Measurements from ENCODE around the gene FNDC5. TPM values are rescaled to one million over a fixed set of nuclear protein-coding genes. Genes with fewer than 3 reads are reported as not detected.

The FNDC5 gene
- total RNA-seq (2022) (0.15 TPM in 1 of 2 replicates, not detected in the other), Bru-seq, nascent RNA (not detected), BruChase-seq, experiment 1, labeled RNA remaining after a 6-hour chase (percentile 7 among the genes with signal in this experiment), BruChase-seq, experiment 2, labeled RNA remaining after a 2-hour chase (not detected)
- long read RNA-seq = 0 reads

- Mint-ChIP-seq H3K9me3 (ENCODE audit: low read depth, unreplicated experiment) (no peaks in the 10 kb centered on the region), H3K27me3 (ENCODE audit: unreplicated experiment) (peaks cover 63% of the 10 kb centered on the region), H3K4me3 (ENCODE audit: low read depth, unreplicated experiment) (peak within 1 kb of the TSS; percentile 60), H3K4me1 (ENCODE audit: low read depth, unreplicated experiment) (peaks cover 13% of the 10 kb centered on the region), H3K36me3 (ENCODE audit: insufficient read depth, unreplicated experiment) (peaks cover 19% of the 10 kb centered on the region), H3K27ac (ENCODE audit: unreplicated experiment) (no peak within 1 kb of the TSS)
- intact Hi-C loops (cut with micrococcal nuclease; ENCODE audit: unreplicated experiment) = loop anchor here (10.0 kb wide), 1 partner anchor 466 kb away; no protein-coding TSS in a partner anchor
- DNase-seq = peak; percentile 41
- no peak for TF ChIP-seq CTCF (IDR thresholded peaks at IDR 0.05; ENCODE audit: unreplicated experiment)
- CTCF ChIA-PET = interaction anchor here (1.0 to 1.5 kb wide), 2 partner anchors 162 to 210 kb away, joined by 4 read pairs; partner anchors contain the start of gene AZIN2
- BruUV-seq (replicated peaks) = no TSS peak
Observed at GRCh38 chr1:32870615-32871363, at the start of gene FNDC5. Gene FNDC5 (minus strand): TSS chr1:32870912.

DNA sequence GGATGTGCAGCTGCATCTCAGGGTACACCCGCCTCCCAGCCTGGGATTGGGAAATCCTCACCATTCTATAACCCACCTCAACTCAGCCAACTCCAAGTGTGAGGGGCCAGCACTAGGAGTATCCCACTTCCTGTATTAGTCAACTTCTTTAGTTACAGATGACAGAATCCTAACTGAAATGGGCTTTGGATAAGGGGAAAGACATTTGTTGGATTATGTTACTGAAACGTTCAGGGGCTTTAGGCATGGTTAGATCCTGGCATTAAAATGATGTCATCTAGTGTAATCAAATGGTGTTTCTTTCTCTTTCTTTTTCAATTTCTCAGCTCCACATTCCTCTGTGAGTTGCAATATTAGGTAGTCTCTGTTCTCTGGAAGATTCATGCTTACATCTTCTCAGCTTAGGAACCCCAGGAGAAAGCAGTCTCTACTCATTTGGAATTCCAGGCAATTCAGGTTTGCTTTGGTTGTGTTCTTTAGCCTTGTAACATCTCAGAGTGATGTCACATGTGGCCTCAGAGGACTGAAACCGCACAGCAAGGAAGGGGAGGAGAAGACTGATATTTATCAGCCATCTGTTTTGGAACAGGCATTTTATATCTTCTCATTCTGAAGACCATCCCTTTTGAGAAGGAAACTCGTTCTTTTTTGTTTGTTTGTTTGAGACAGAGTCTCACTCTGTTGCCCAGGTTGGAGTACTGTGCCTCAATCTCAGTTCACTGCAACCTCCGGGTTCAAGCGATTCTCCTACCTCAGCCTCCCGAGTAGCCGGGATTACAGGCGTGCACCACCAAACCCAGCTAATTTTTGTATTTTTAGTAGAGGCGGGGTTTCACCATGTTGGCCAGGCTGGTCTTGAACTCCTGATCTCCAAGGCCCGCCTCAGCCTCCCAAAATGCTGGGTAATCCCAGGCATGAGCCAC is 49.4 kb upstream of the FNDC5 start:
- no peak overlapping the region for H3K27ac Mint-ChIP-seq (ENCODE audit: unreplicated experiment)
- no peak overlapping the region for H3K4me3 Mint-ChIP-seq (ENCODE audit: low read depth, unreplicated experiment)
- intact Hi-C loops (cut with micrococcal nuclease; ENCODE audit: unreplicated experiment) = no loop called here
- peaks cover 17% of the 10 kb centered on the region for H3K4me1 Mint-ChIP-seq (ENCODE audit: low read depth, unreplicated experiment)
- no peak for DNase-seq
- H3K27me3 Mint-ChIP-seq (ENCODE audit: unreplicated experiment) = peaks cover 22% of the 10 kb centered on the region
- no peaks in the 10 kb centered on the region for H3K36me3 Mint-ChIP-seq (ENCODE audit: insufficient read depth, unreplicated experiment)
- no peak for TF ChIP-seq CTCF (IDR thresholded peaks at IDR 0.05; ENCODE audit: unreplicated experiment)
- BruUV-seq (replicated peaks) = no TSS peak
- CTCF ChIA-PET = interaction anchor here (0.9 kb wide), 1 partner anchor 34 kb away, joined by 3 read pairs; no protein-coding TSS in a partner anchor
- H3K9me3 Mint-ChIP-seq (ENCODE audit: low read depth, unreplicated experiment) = no peaks in the 10 kb centered on the region

DNA sequence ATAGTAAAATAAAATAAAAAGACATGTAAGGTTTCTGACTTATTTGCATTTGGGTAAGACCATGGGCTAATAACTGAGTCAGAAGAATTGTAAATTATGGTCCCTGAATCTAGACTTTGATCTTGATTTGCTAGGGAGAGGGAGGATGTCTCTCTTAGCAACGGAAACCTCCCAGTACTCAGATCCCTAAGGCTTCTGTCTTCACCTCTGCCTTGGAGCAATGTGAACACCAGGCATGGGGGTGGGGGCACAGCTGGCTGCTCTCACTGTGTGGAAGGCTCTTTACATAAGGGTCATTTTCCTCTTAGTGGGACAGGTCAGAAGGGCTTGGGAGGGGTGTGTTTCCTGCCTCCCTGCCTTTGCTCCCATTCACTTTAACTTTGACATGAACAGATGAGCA is 47.5 kb upstream of the FNDC5 start:
- H3K27ac Mint-ChIP-seq (ENCODE audit: unreplicated experiment) = no peak overlapping the region
- peaks cover 8% of the 10 kb centered on the region for H3K4me1 Mint-ChIP-seq (ENCODE audit: low read depth, unreplicated experiment)
- no TSS peak for BruUV-seq (replicated peaks)
- no peaks in the 10 kb centered on the region for H3K9me3 Mint-ChIP-seq (ENCODE audit: low read depth, unreplicated experiment)
- no peak overlapping the region for H3K4me3 Mint-ChIP-seq (ENCODE audit: low read depth, unreplicated experiment)
- TF ChIP-seq CTCF (IDR thresholded peaks at IDR 0.05; ENCODE audit: unreplicated experiment) = no peak
- CTCF ChIA-PET = interaction anchor here (0.6 kb wide), 1 partner anchor 168 kb away, joined by 4 read pairs; no protein-coding TSS in a partner anchor
- H3K36me3 Mint-ChIP-seq (ENCODE audit: insufficient read depth, unreplicated experiment) = no peaks in the 10 kb centered on the region
- intact Hi-C loops (cut with micrococcal nuclease; ENCODE audit: unreplicated experiment) = no loop called here
- peaks cover 3% of the 10 kb centered on the region for H3K27me3 Mint-ChIP-seq (ENCODE audit: unreplicated experiment)
- no peak for DNase-seq

- no peaks in the 10 kb centered on the region for H3K36me3 Mint-ChIP-seq (ENCODE audit: insufficient read depth, unreplicated experiment)
- intact Hi-C loops (cut with micrococcal nuclease; ENCODE audit: unreplicated experiment) = no loop called here
- H3K27me3 Mint-ChIP-seq (ENCODE audit: unreplicated experiment) = no peaks in the 10 kb centered on the region
- H3K9me3 Mint-ChIP-seq (ENCODE audit: low read depth, unreplicated experiment) = no peaks in the 10 kb centered on the region
- no peak for TF ChIP-seq CTCF (IDR thresholded peaks at IDR 0.05; ENCODE audit: unreplicated experiment)
- H3K4me1 Mint-ChIP-seq (ENCODE audit: low read depth, unreplicated experiment) = peaks cover 8% of the 10 kb centered on the region
- no peak overlapping the region for H3K4me3 Mint-ChIP-seq (ENCODE audit: low read depth, unreplicated experiment)
- no peak overlapping the region for H3K27ac Mint-ChIP-seq (ENCODE audit: unreplicated experiment)
- no peak for DNase-seq
- CTCF ChIA-PET = no interaction called here
- BruUV-seq (replicated peaks) = no TSS peak
Observed at GRCh38 chr1:32917521-32917920, 46.8 kb upstream of the FNDC5 start.
